GM12878 (cell line): Measurements from ENCODE around the gene PPP1R18. TPM values are rescaled to one million over a fixed set of nuclear protein-coding genes. Genes with fewer than 3 reads are reported as not detected.

Experiments used
- ATAC-seq: fragments of 200-7000 bp; cut with Tn5 transposase; 3 replicates; pipeline ENCODE4 v1.9.1; 2020; ENCODE audit warnings: mild to moderate bottlenecking, moderate library complexity
- BruUV-seq: library from RNA; stranded (reverse); fragments of 400-500 nt; replicated peaks from 2 replicates; lab custom pipeline; 2021; lab: Mats Ljungman, UMichigan
- CTCF ChIA-PET: fragments of 300-600 bp; sonication (Branson Sonifier 250); formaldehyde crosslinking; extraction: SDS; loops from one replicate; lab custom pipeline; 2021; ENCODE audit warnings: inconsistent platforms; lab: Yijun Ruan, JAX
- POLR2A ChIA-PET: fragments of 350-600 bp; formaldehyde crosslinking; extraction: SDS; loops from one replicate; lab custom pipeline; 2021; ENCODE audit warnings: inconsistent platforms; lab: Charles Lee
- RAD21 ChIA-PET: fragments of 300-600 bp; sonication (Branson Sonifier 250); formaldehyde crosslinking; loops from one replicate; lab custom pipeline; 2023; ENCODE audit warnings: antibody characterized with exemption; ENCODE audit not compliant: unreplicated experiment; lab: Charles Lee
- SMC1A ChIA-PET: fragments of 300-600 bp; sonication (Branson Sonifier 250); formaldehyde crosslinking; loops from one replicate; lab custom pipeline; 2023; ENCODE audit not compliant: unreplicated experiment, uncharacterized antibody; lab: Charles Lee
- DNase-seq: peaks from one replicate; pipeline ENCODE4 v3.0.0-alpha.2; 2011; ENCODE audit warnings: low read depth, low spot score
- FAIRE-seq: peaks from 3 replicates; lab custom pipeline; 2011; peaks lifted over from hg19 to GRCh38; lab: Jason Lieb, UNC
- H2AFZ ChIP-seq: 2 replicates; pipeline ENCODE4 v1.6.0; 2011; ENCODE audit warnings: low read depth, low read length, control low read depth; ENCODE audit not compliant: control insufficient read depth
- H3K27ac ChIP-seq: 2 replicates; pipeline ENCODE4 v1.5.1; 2011; ENCODE audit warnings: control low read depth; ENCODE audit not compliant: control insufficient read depth, insufficient read depth
- H3K27me3 ChIP-seq, 2 experiments: replicated peaks in 1 of 2; 2 replicates each; pipeline versions ENCODE4 v1.6.0 to v1.6.1; 2011; ENCODE audit warnings: low read length in 1 of 2; ENCODE audit not compliant: control insufficient read depth in 2 of 2, insufficient read depth in 2 of 2
- H3K36me3 ChIP-seq, 2 experiments: 2 replicates each; pipeline ENCODE4 v1.5.1; 2011; ENCODE audit warnings: low read length in 1 of 2; ENCODE audit not compliant: control insufficient read depth in 2 of 2, insufficient read depth in 2 of 2
- H3K4me1 ChIP-seq: 2 replicates; pipeline ENCODE4 v1.6.1; 2011; ENCODE audit warnings: mild to moderate bottlenecking, low read length, moderate library complexity, mixed read lengths; ENCODE audit not compliant: control insufficient read depth, insufficient read depth
- H3K4me2 ChIP-seq: 2 replicates; pipeline ENCODE4 v1.6.0; 2011; ENCODE audit warnings: control low read depth; ENCODE audit not compliant: control insufficient read depth, insufficient read depth
- H3K4me3 ChIP-seq: fragments of 200-600 bp; sonication (generic); 2 replicates; pipeline ENCODE4 v1.5.1; 2016
- H3K79me2 ChIP-seq: 2 replicates; pipeline ENCODE4 v1.6.0; 2011; ENCODE audit warnings: low read length; ENCODE audit not compliant: control insufficient read depth, insufficient read depth
- H3K9ac ChIP-seq: 2 replicates; pipeline ENCODE4 v1.8.0; 2011; ENCODE audit warnings: low read length, control low read depth, mixed read lengths; ENCODE audit not compliant: control insufficient read depth, insufficient read depth
- H3K9me3 ChIP-seq: replicated peaks from 3 replicates; pipeline ENCODE4 v1.5.1; 2011; ENCODE audit warnings: mild to moderate bottlenecking, low read length; ENCODE audit not compliant: control insufficient read depth, insufficient read depth
- H4K20me1 ChIP-seq: 2 replicates; pipeline ENCODE4 v1.6.0; 2011; ENCODE audit not compliant: control insufficient read depth, insufficient read depth
- GABPA ChIP-seq: IDR thresholded peaks from 2 replicates; pipeline ENCODE4 v1.6.1; 2014; ENCODE audit warnings: antibody characterized with exemption, low read depth, mild to moderate bottlenecking, inconsistent platforms
- HDAC6 ChIP-seq: fragments of 200-600 bp; sonication (generic); IDR thresholded peaks from one replicate; pipeline ENCODE4 v1.8.0; 2017; ENCODE audit warnings: antibody characterized with exemption; ENCODE audit not compliant: unreplicated experiment
- MEF2A ChIP-seq: IDR thresholded peaks from 2 replicates; pipeline ENCODE4 v1.6.1; 2011; ENCODE audit warnings: low read depth, mild to moderate bottlenecking, low read length, moderate library complexity; ENCODE audit not compliant: insufficient read depth
- NFXL1 ChIP-seq: fragments of 450-650 bp; IDR thresholded peaks from 2 replicates; pipeline ENCODE4 v1.6.1; 2017; ENCODE audit warnings: antibody characterized with exemption, mild to moderate bottlenecking, borderline replicate concordance
- NR2C2 ChIP-seq: IDR thresholded peaks from 2 replicates; pipeline ENCODE4 v1.6.1; 2011; ENCODE audit warnings: borderline replicate concordance, low read depth; ENCODE audit not compliant: control insufficient read depth, insufficient read length
- NRF1 ChIP-seq: conservative IDR thresholded peaks from 2 replicates; pipeline ENCODE4 v1.6.1; 2011; ENCODE audit warnings: mild to moderate bottlenecking, low read depth, low read length, improper control_type of control experiment
- POU2F2 ChIP-seq: IDR thresholded peaks from 3 replicates; pipeline ENCODE4 v1.6.1; 2011; ENCODE audit warnings: low read depth, mild to moderate bottlenecking, low read length, borderline replicate concordance
- ZNF274 ChIP-seq: IDR thresholded peaks from one replicate; pipeline ENCODE4 v1.8.0; 2011; ENCODE audit not compliant: insufficient read length, insufficient read depth
- ZZZ3 ChIP-seq: IDR thresholded peaks from 2 replicates; pipeline ENCODE4 v1.6.1; 2011; ENCODE audit warnings: low read depth; ENCODE audit not compliant: control insufficient read depth, insufficient read length
- WGBS: methylation state at CpG from one replicate; pipeline ENCODE4 v1.1.6; 2016; ENCODE audit warnings: low lambda C conversion rate; ENCODE audit not compliant: insufficient replicate concordance, insufficient coverage; ENCODE audit errors: missing lambda C conversion rate; 5-methylcytosine and 5-hydroxymethylcytosine counted together
- in situ Hi-C: fragments of 300-500 bp; cut with MboI; formaldehyde crosslinking; loops from 9 replicates; pipeline ENCODE4 v1.14.3; 2018; ENCODE audit warnings: mixed read lengths
- intact Hi-C: fragments of 100-400 bp; cut with micrococcal nuclease; formaldehyde crosslinking; loops from one replicate; pipeline ENCODE4 v1.14.2; 2022; ENCODE audit not compliant: unreplicated experiment
- polyA plus RNA-seq, 11 experiments: library from polyadenylated mRNA; depleted of rRNA in 4 of 11; unstranded in 6 of 11; stranded (reverse) in 5 of 11; fragments of >200 nt; fragmentation: Nextera tagmentation in 4 of 11; fragmentation: Illumina TruSeq in 1 of 11; extraction: Ambion mirVana in 4 of 11; extraction: Trizol in 1 of 11; gene quantifications; 1 replicate in 1 of 11; 2 replicates in 10 of 11; pipeline versions ENCODE4 v1.2.1 to v1.2.3, GENCODE V29; 2011 to 2016; ENCODE audit warnings: inconsistent platforms in 2 of 11, missing spikeins in 2 of 11, low read depth in 1 of 11
- total RNA-seq, 4 experiments: library from RNA; depleted of rRNA in 3 of 4; stranded (reverse); fragments of >200 nt in 3 of 4; fragmentation: Illumina TruSeq in 1 of 4; extraction: Trizol in 1 of 4; gene quantifications; 2 replicates each; pipeline versions ENCODE4 v1.2.1 to v1.2.3, GENCODE V29; 2013 to 2021
- TF ChIP-seq, protein P1 (sequence below): fragments of 450-650 bp; IDR thresholded peaks from 2 replicates; pipeline ENCODE4 v1.6.1; 2016; ENCODE audit warnings: mild to moderate bottlenecking, moderate library complexity, borderline replicate concordance
- TF ChIP-seq, protein P2 (sequence below): fragments of 150-350 bp; IDR thresholded peaks from 2 replicates; pipeline ENCODE4 v1.6.1; 2016; ENCODE audit warnings: low read depth, low read length
- TF ChIP-seq, protein P3 (sequence below): fragments of 150-350 bp; IDR thresholded peaks from 2 replicates; pipeline ENCODE4 v1.6.1; 2014; ENCODE audit warnings: mild to moderate bottlenecking, low read depth, low read length

The PPP1R18 gene
- total and polyA plus RNA-seq, 10 of the 15 experiments (the other 5 are each of a cell fraction or from before 2014, with no cell fraction given): 21.0 to 119 (median 52.6) TPM

DNA sequence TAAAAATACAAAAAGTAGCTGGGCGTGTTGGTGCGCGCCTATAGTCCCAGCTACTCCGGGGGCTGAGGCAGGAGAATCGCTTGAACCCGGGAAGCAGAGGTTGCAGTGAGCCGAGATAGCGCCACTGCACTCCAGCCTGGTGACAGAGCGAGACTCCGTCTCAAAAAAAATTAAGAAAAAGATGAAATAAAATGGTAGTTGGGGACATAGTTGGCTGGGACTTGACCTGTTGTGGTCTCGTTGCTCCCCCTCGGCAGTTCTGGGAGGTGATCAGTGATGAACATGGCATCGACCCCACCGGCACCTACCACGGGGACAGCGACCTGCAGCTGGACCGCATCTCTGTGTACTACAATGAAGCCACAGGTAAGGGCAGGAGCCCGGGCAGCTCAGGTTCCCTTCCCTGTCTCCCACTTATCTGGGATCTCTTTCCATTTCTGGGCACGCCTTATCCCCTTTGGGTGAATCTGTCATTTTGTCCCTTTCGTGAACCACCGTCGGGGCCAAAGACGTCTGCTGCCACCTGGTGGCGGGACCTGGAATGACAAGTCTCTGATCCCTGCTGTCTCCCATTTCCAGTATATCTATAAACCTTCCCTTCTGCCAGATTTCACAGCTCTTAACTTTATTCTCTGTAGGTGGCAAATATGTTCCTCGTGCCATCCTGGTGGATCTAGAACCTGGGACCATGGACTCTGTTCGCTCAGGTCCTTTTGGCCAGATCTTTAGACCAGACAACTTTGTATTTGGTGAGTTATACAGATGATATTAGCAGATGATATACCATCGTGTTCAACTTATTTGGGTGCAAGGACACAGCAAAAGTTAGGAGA lies 36.1 kb upstream of the PPP1R18 start:
- RAD21 ChIA-PET: interaction anchor here (1.0 to 11.2 kb wide), 11 partner anchors 10 to 365 kb away, joined by 3 to 209 read pairs (median 10); partner anchors contain the start of genes DHX16, NRM and VARS2
- Histone ChIP-seq H4K20me1 (peaks cover 10% of the 10 kb centered on the region), H3K27me3 (no peaks in the 10 kb centered on the region), H3K9ac (peak overlapping the region; percentile 86), H3K36me3 (peaks cover 21 to 24% of the 10 kb centered on the region in 2 experiments), H3K9me3 (no peaks in the 10 kb centered on the region), H2AFZ (no peak overlapping the region), H3K27ac (peak overlapping the region; percentile 67), H3K4me1 (peaks cover 12% of the 10 kb centered on the region), H3K4me2 (peak overlapping the region; percentile 81), H3K79me2 (peaks cover 76% of the 10 kb centered on the region), H3K4me3 (peak overlapping the region; percentile 88)
- intact Hi-C loops: loop anchor here (1.0 kb wide), 1 partner anchor 43 kb away; no protein-coding TSS in a partner anchor
- no TSS peak for BruUV-seq
- under 1% methylated on average over 27 of the region's 27 CpGs for WGBS
- POLR2A ChIA-PET: interaction anchor here (0.5 to 11.6 kb wide), 8 partner anchors 10 to 158 kb away, joined by 3 to 200 read pairs (median 5); partner anchors contain the start of gene NRM
- SMC1A ChIA-PET: interaction anchor here (0.6 to 17.7 kb wide), 17 partner anchors 9 to 357 kb away, joined by 3 to 265 read pairs (median 4); partner anchors contain the start of genes DHX16 and MRPS18B
- in situ Hi-C loops: no loop called here
- DNase-seq (no peak), ATAC-seq (0 out of 3 replicates have a peak, but pooled peaks have one; percentile 0), FAIRE-seq (peak; percentile 77)
- CTCF ChIA-PET: interaction anchor here (0.7 to 22.7 kb wide), 30 partner anchors 9 to 240 kb away, joined by 3 to 487 read pairs (median 6); partner anchors contain the start of genes DHX16, NRM and VARS2
- TF ChIP-seq, protein P1, sequence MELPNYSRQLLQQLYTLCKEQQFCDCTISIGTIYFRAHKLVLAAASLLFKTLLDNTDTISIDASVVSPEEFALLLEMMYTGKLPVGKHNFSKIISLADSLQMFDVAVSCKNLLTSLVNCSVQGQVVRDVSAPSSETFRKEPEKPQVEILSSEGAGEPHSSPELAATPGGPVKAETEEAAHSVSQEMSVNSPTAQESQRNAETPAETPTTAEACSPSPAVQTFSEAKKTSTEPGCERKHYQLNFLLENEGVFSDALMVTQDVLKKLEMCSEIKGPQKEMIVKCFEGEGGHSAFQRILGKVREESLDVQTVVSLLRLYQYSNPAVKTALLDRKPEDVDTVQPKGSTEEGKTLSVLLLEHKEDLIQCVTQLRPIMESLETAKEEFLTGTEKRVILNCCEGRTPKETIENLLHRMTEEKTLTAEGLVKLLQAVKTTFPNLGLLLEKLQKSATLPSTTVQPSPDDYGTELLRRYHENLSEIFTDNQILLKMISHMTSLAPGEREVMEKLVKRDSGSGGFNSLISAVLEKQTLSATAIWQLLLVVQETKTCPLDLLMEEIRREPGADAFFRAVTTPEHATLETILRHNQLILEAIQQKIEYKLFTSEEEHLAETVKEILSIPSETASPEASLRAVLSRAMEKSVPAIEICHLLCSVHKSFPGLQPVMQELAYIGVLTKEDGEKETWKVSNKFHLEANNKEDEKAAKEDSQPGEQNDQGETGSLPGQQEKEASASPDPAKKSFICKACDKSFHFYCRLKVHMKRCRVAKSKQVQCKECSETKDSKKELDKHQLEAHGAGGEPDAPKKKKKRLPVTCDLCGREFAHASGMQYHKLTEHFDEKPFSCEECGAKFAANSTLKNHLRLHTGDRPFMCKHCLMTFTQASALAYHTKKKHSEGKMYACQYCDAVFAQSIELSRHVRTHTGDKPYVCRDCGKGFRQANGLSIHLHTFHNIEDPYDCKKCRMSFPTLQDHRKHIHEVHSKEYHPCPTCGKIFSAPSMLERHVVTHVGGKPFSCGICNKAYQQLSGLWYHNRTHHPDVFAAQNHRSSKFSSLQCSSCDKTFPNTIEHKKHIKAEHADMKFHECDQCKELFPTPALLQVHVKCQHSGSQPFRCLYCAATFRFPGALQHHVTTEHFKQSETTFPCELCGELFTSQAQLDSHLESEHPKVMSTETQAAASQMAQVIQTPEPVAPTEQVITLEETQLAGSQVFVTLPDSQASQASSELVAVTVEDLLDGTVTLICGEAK: no peak
- TF ChIP-seq, protein P2, sequence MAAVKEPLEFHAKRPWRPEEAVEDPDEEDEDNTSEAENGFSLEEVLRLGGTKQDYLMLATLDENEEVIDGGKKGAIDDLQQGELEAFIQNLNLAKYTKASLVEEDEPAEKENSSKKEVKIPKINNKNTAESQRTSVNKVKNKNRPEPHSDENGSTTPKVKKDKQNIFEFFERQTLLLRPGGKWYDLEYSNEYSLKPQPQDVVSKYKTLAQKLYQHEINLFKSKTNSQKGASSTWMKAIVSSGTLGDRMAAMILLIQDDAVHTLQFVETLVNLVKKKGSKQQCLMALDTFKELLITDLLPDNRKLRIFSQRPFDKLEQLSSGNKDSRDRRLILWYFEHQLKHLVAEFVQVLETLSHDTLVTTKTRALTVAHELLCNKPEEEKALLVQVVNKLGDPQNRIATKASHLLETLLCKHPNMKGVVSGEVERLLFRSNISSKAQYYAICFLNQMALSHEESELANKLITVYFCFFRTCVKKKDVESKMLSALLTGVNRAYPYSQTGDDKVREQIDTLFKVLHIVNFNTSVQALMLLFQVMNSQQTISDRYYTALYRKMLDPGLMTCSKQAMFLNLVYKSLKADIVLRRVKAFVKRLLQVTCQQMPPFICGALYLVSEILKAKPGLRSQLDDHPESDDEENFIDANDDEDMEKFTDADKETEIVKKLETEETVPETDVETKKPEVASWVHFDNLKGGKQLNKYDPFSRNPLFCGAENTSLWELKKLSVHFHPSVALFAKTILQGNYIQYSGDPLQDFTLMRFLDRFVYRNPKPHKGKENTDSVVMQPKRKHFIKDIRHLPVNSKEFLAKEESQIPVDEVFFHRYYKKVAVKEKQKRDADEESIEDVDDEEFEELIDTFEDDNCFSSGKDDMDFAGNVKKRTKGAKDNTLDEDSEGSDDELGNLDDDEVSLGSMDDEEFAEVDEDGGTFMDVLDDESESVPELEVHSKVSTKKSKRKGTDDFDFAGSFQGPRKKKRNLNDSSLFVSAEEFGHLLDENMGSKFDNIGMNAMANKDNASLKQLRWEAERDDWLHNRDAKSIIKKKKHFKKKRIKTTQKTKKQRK: no peak
- TF ChIP-seq, protein P3, sequence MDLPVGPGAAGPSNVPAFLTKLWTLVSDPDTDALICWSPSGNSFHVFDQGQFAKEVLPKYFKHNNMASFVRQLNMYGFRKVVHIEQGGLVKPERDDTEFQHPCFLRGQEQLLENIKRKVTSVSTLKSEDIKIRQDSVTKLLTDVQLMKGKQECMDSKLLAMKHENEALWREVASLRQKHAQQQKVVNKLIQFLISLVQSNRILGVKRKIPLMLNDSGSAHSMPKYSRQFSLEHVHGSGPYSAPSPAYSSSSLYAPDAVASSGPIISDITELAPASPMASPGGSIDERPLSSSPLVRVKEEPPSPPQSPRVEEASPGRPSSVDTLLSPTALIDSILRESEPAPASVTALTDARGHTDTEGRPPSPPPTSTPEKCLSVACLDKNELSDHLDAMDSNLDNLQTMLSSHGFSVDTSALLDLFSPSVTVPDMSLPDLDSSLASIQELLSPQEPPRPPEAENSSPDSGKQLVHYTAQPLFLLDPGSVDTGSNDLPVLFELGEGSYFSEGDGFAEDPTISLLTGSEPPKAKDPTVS: no peak
- TF ChIP-seq HDAC6 (no peak), POU2F2 (no peak; the same call in 2 of the 3 replicates), NRF1 (no peak), MEF2A (no peak), GABPA (no peak), ZNF274 (no peak), ZZZ3 (no peak), NFXL1 (no peak), NR2C2 (no peak)
